ENCODE data around the gene FDPS.

- TF ChIP-seq CTCF (IDR thresholded peaks at IDR 0.05), result no peak
- TF ChIP-seq POLR2A (IDR thresholded peaks at IDR 0.05), result no peak
These were observed 40.0 kb upstream of the FDPS start for GRCh38 chr1:155268630-155269029.

Measured in heart left ventricle (tissue), 13 donors.